ENCODE results near the gene ZNF518A. TPM values are rescaled to one million over a fixed set of nuclear protein-coding genes. Genes with fewer than 3 reads are reported as not detected.

The ZNF518A gene
- polyA plus RNA-seq, 1 experiment = 2.6 TPM

GRCh38 chr10:96097865-96098264 lies 32.2 kb upstream of the ZNF518A start:
- ChIA-PET CTCF (no interaction called here), POLR2A (no interaction called here)
- H3K36me3 ChIP-seq (ENCODE audit: control insufficient read depth, insufficient read depth, low read length) = no peaks in the 10 kb centered on the region
- H3K27me3 ChIP-seq (ENCODE audit: control insufficient read depth, insufficient read depth, low read length) = peaks cover 5% of the 10 kb centered on the region
- DNase-seq (ENCODE audit: low read depth) = no peak
- no peak overlapping the region for H3K4me3 ChIP-seq (ENCODE audit: low read depth, low read length)
- TF ChIP-seq CTCF (IDR thresholded peaks at IDR 0.05; ENCODE audit: insufficient read depth, low read depth, low read length) = no peak

- DNase-seq (ENCODE audit: low read depth) = no peak
- Histone ChIP-seq H3K36me3 (ENCODE audit: control insufficient read depth, insufficient read depth, low read length) (no peaks in the 10 kb centered on the region), H3K4me3 (ENCODE audit: low read depth, low read length) (no peak overlapping the region), H3K27me3 (ENCODE audit: control insufficient read depth, insufficient read depth, low read length) (no peaks in the 10 kb centered on the region)
- ChIA-PET POLR2A (no interaction called here), CTCF (no interaction called here)
- TF ChIP-seq CTCF (IDR thresholded peaks at IDR 0.05; ENCODE audit: insufficient read depth, low read depth, low read length) = no peak
Measured at GRCh38 chr10:96107623-96108038, 22.5 kb upstream of the ZNF518A start.

- DNase-seq (ENCODE audit: low read depth) = no peak
- ChIA-PET CTCF (no interaction called here), POLR2A (no interaction called here)
- no peak for TF ChIP-seq CTCF (IDR thresholded peaks at IDR 0.05; ENCODE audit: insufficient read depth, low read depth, low read length)
- Histone ChIP-seq H3K36me3 (ENCODE audit: control insufficient read depth, insufficient read depth, low read length) (no peaks in the 10 kb centered on the region), H3K27me3 (ENCODE audit: control insufficient read depth, insufficient read depth, low read length) (peaks cover 2% of the 10 kb centered on the region), H3K4me3 (ENCODE audit: low read depth, low read length) (no peak overlapping the region)
Measured at GRCh38 chr10:96112531-96112930, 17.6 kb upstream of the ZNF518A start.

GRCh38 chr10:96118604-96119450 lies 11.3 kb upstream of the ZNF518A start:
- H3K36me3 ChIP-seq (ENCODE audit: control insufficient read depth, insufficient read depth, low read length) = no peaks in the 10 kb centered on the region
- DNase-seq (ENCODE audit: low read depth) = no peak
- CTCF ChIA-PET = no interaction called here

GRCh38 chr10:96122824-96123223 lies 7.3 kb upstream of the ZNF518A start:
- ChIA-PET CTCF (no interaction called here), POLR2A (no interaction called here)
- TF ChIP-seq CTCF (IDR thresholded peaks at IDR 0.05; ENCODE audit: insufficient read depth, low read depth, low read length) = no peak
- no peak for DNase-seq (ENCODE audit: low read depth)
- Histone ChIP-seq H3K36me3 (ENCODE audit: control insufficient read depth, insufficient read depth, low read length) (no peaks in the 10 kb centered on the region), H3K4me3 (ENCODE audit: low read depth, low read length) (no peak overlapping the region), H3K27me3 (ENCODE audit: control insufficient read depth, insufficient read depth, low read length) (no peaks in the 10 kb centered on the region)

More at GRCh38 chr10:96118604-96119450, 11.3 kb upstream of the ZNF518A start:
- TF ChIP-seq CTCF (IDR thresholded peaks at IDR 0.05; ENCODE audit: insufficient read depth, low read depth, low read length) = no peak
- Histone ChIP-seq H3K4me3 (ENCODE audit: low read depth, low read length) (no peak overlapping the region), H3K27me3 (ENCODE audit: control insufficient read depth, insufficient read depth, low read length) (peaks cover 2% of the 10 kb centered on the region)
- POLR2A ChIA-PET = no interaction called here

Measured in BJ (cell line).